ENCODE results near the gene RAB34. TPM values are rescaled to one million over a fixed set of nuclear protein-coding genes. Genes with fewer than 3 reads are reported as not detected.

The RAB34 gene
- total and polyA plus RNA-seq, 9 of the 15 experiments (the other 6 are each of a cell fraction or from before 2014, with no cell fraction given), result 0.07 to 3.8 (median 0.46) TPM; not detected in 1

GRCh38 chr17:28720247-28720996, 2.8 kb upstream of the RAB34 start (continued):
- TF ChIP-seq AFF1 (IDR thresholded peaks at IDR 0.05; ENCODE audit: low read depth in 1 of 2, partially characterized antibody in 2 of 2), result peak in 1 of 2 experiments; percentile 7
- peak; percentile 42; the same call in 1 of the 2 replicates for TF ChIP-seq TRIM25 (IDR thresholded peaks at IDR 0.05; ENCODE audit: borderline replicate concordance)
- no peak for TF ChIP-seq ZNF778 (CRISPR knock-in tag; IDR thresholded peaks at IDR 0.05)
- no peak for TF ChIP-seq ZNF740 (CRISPR knock-in tag; IDR thresholded peaks at IDR 0.05)
- peak in 1 of 2 experiments; percentile 8; a peak in 1 of 4 replicates for TF ChIP-seq ZNF740 (tag; IDR thresholded peaks at IDR 0.05)
- 0 out of 2 replicates have a peak, but pooled peaks have one; percentile 32 for TF ChIP-seq ZNF695 (CRISPR knock-in tag; IDR thresholded peaks at IDR 0.05)
- 0 out of 2 replicates have a peak, but pooled peaks have one; percentile 35 for TF ChIP-seq HDGF (IDR thresholded peaks at IDR 0.05)
- no peak for TF ChIP-seq HDAC6 (IDR thresholded peaks at IDR 0.05; ENCODE audit: low read depth, low read length)
- 0 out of 2 replicates have a peak, but pooled peaks have one; percentile 17 for TF ChIP-seq ZNF12 (CRISPR knock-in tag; IDR thresholded peaks at IDR 0.05)
- TF ChIP-seq ZNF511 (CRISPR knock-in tag; IDR thresholded peaks at IDR 0.05), result peak; percentile 36; the same call in 1 of the 2 replicates
- peak; percentile 78; the same call in 1 of the 2 replicates for TF ChIP-seq NFRKB (IDR thresholded peaks at IDR 0.05; ENCODE audit: low read depth)
- TF ChIP-seq MLLT1 (IDR thresholded peaks at IDR 0.05), result peak in 1 of 2 experiments; percentile 11; a peak in 2 of 4 replicates
- peak; percentile 7; the same call in 1 of the 2 replicates for TF ChIP-seq ELF2 (CRISPR knock-in tag; IDR thresholded peaks at IDR 0.05)
- peak; percentile 7; the same call in 1 of the 2 replicates for TF ChIP-seq RAD51 (IDR thresholded peaks at IDR 0.05; ENCODE audit: borderline replicate concordance, low read depth)
- peak; percentile 42 for TF ChIP-seq ETV5 (CRISPR knock-in tag; IDR thresholded peaks at IDR 0.05; ENCODE audit: low read depth)
- 0 out of 2 replicates have a peak, but pooled peaks have one; percentile 42 for TF ChIP-seq KHSRP (IDR thresholded peaks at IDR 0.05)
- TF ChIP-seq SRF (CRISPR knock-in tag; IDR thresholded peaks at IDR 0.05), result no peak; a peak in 2 of 4 replicates
- peak; percentile 17; the same call in 1 of the 2 replicates for TF ChIP-seq SRSF3 (IDR thresholded peaks at IDR 0.05; ENCODE audit: insufficient read depth, low read length)
